Panc1 (cell line): ENCODE results near the gene ENOX1.

Experiments
- CTCF ChIP-seq: fragments of 450-650 bp; IDR thresholded peaks from 2 replicates; pipeline ENCODE4 v1.5.1; 2017; ENCODE audit warnings: mild to moderate bottlenecking
- SIN3A ChIP-seq: IDR thresholded peaks from 2 replicates; pipeline ENCODE4 v1.6.1; 2012; ENCODE audit warnings: low read depth, mild to moderate bottlenecking, low read length, moderate library complexity, borderline replicate concordance; ENCODE audit not compliant: insufficient read depth
- TCF7L2 ChIP-seq: IDR thresholded peaks from 2 replicates; pipeline ENCODE4 v1.6.1; 2011; ENCODE audit warnings: mild to moderate bottlenecking, low read depth, low read length, inconsistent platforms

GRCh38 chr13:43797159-43797558, 10.4 kb upstream of the ENOX1 start:
- TF ChIP-seq CTCF = no peak
- TF ChIP-seq SIN3A = no peak
- TF ChIP-seq TCF7L2 = no peak
